ENCODE data around the gene HAUS8. TPM values are rescaled to one million over a fixed set of nuclear protein-coding genes. Genes with fewer than 3 reads are reported as not detected.

The HAUS8 gene
- total and polyA plus RNA-seq, 2 of the 8 experiments (the other 6 are each of a cell fraction or from before 2014, with no cell fraction given) = 18.4 to 23.2 TPM

DNA sequence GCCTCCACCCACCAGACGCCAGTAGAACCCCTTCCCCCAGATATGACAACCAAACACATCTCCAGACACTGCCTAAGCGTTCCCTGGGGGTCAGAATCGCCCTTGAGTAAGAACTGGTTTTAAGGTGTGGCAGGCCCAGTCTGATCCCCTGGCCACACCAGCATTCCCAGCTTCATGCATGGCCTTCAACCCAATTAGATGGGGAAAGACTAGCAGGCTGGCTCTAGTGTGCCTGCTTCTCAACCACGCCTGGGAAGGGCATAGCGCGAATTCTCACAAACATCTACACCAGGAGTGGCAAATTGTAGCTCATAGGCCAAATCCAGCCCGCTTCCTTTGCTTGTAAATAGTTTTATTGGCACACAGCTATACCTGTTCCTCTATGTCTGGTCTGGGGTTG, 13.6 kb downstream of the HAUS8 start (continued):
- TF ChIP-seq, protein P1, sequence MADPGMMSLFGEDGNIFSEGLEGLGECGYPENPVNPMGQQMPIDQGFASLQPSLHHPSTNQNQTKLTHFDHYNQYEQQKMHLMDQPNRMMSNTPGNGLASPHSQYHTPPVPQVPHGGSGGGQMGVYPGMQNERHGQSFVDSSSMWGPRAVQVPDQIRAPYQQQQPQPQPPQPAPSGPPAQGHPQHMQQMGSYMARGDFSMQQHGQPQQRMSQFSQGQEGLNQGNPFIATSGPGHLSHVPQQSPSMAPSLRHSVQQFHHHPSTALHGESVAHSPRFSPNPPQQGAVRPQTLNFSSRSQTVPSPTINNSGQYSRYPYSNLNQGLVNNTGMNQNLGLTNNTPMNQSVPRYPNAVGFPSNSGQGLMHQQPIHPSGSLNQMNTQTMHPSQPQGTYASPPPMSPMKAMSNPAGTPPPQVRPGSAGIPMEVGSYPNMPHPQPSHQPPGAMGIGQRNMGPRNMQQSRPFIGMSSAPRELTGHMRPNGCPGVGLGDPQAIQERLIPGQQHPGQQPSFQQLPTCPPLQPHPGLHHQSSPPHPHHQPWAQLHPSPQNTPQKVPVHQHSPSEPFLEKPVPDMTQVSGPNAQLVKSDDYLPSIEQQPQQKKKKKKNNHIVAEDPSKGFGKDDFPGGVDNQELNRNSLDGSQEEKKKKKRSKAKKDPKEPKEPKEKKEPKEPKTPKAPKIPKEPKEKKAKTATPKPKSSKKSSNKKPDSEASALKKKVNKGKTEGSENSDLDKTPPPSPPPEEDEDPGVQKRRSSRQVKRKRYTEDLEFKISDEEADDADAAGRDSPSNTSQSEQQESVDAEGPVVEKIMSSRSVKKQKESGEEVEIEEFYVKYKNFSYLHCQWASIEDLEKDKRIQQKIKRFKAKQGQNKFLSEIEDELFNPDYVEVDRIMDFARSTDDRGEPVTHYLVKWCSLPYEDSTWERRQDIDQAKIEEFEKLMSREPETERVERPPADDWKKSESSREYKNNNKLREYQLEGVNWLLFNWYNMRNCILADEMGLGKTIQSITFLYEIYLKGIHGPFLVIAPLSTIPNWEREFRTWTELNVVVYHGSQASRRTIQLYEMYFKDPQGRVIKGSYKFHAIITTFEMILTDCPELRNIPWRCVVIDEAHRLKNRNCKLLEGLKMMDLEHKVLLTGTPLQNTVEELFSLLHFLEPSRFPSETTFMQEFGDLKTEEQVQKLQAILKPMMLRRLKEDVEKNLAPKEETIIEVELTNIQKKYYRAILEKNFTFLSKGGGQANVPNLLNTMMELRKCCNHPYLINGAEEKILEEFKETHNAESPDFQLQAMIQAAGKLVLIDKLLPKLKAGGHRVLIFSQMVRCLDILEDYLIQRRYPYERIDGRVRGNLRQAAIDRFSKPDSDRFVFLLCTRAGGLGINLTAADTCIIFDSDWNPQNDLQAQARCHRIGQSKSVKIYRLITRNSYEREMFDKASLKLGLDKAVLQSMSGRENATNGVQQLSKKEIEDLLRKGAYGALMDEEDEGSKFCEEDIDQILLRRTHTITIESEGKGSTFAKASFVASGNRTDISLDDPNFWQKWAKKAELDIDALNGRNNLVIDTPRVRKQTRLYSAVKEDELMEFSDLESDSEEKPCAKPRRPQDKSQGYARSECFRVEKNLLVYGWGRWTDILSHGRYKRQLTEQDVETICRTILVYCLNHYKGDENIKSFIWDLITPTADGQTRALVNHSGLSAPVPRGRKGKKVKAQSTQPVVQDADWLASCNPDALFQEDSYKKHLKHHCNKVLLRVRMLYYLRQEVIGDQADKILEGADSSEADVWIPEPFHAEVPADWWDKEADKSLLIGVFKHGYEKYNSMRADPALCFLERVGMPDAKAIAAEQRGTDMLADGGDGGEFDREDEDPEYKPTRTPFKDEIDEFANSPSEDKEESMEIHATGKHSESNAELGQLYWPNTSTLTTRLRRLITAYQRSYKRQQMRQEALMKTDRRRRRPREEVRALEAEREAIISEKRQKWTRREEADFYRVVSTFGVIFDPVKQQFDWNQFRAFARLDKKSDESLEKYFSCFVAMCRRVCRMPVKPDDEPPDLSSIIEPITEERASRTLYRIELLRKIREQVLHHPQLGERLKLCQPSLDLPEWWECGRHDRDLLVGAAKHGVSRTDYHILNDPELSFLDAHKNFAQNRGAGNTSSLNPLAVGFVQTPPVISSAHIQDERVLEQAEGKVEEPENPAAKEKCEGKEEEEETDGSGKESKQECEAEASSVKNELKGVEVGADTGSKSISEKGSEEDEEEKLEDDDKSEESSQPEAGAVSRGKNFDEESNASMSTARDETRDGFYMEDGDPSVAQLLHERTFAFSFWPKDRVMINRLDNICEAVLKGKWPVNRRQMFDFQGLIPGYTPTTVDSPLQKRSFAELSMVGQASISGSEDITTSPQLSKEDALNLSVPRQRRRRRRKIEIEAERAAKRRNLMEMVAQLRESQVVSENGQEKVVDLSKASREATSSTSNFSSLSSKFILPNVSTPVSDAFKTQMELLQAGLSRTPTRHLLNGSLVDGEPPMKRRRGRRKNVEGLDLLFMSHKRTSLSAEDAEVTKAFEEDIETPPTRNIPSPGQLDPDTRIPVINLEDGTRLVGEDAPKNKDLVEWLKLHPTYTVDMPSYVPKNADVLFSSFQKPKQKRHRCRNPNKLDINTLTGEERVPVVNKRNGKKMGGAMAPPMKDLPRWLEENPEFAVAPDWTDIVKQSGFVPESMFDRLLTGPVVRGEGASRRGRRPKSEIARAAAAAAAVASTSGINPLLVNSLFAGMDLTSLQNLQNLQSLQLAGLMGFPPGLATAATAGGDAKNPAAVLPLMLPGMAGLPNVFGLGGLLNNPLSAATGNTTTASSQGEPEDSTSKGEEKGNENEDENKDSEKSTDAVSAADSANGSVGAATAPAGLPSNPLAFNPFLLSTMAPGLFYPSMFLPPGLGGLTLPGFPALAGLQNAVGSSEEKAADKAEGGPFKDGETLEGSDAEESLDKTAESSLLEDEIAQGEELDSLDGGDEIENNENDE (IDR thresholded peaks at IDR 0.05; ENCODE audit: insufficient replicate concordance, low read length) = no peak
- TF ChIP-seq TCF12 (IDR thresholded peaks at IDR 0.05; ENCODE audit: low read depth, low read length) (no peak), SIX5 (IDR thresholded peaks at IDR 0.05; ENCODE audit: low read depth, low read length) (no peak), TAF1 (IDR thresholded peaks at IDR 0.05; ENCODE audit: low read depth, low read length) (no peak), TAF7 (optimal IDR thresholded peaks at IDR 0.05; ENCODE audit: borderline replicate concordance, low read depth, low read length) (no peak), SIRT6 (IDR thresholded peaks at IDR 0.05; ENCODE audit: low read length) (no peak), CBX5 (IDR thresholded peaks at IDR 0.05; ENCODE audit: low read depth, low read length) (no peak), CHD2 (IDR thresholded peaks at IDR 0.05; ENCODE audit: low read length) (no peak)
- TF ChIP-seq, protein P2, sequence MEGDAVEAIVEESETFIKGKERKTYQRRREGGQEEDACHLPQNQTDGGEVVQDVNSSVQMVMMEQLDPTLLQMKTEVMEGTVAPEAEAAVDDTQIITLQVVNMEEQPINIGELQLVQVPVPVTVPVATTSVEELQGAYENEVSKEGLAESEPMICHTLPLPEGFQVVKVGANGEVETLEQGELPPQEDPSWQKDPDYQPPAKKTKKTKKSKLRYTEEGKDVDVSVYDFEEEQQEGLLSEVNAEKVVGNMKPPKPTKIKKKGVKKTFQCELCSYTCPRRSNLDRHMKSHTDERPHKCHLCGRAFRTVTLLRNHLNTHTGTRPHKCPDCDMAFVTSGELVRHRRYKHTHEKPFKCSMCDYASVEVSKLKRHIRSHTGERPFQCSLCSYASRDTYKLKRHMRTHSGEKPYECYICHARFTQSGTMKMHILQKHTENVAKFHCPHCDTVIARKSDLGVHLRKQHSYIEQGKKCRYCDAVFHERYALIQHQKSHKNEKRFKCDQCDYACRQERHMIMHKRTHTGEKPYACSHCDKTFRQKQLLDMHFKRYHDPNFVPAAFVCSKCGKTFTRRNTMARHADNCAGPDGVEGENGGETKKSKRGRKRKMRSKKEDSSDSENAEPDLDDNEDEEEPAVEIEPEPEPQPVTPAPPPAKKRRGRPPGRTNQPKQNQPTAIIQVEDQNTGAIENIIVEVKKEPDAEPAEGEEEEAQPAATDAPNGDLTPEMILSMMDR (IDR thresholded peaks at IDR 0.05; ENCODE audit: control extremely low read depth in 1 of 3, insufficient read depth in 1 of 3, low read depth in 1 of 3, low read length in 3 of 3) = no peak

Data from H1 (cell line).